Psoas muscle (tissue), 8 donors: ENCODE results near the gene CA10. TPM values are rescaled to one million over a fixed set of nuclear protein-coding genes. Genes with fewer than 3 reads are reported as not detected.

Experiments used
- ATAC-seq, 4 donors: fragments of 200-7000 bp; cut with Tn5 transposase; one replicate each; pipeline ENCODE4 v1.9.1; 2020; ENCODE audit warnings: moderate library complexity in 3 of 4, mild to moderate bottlenecking in 2 of 4
- DNase-seq, 2 donors: peaks; one replicate each; pipeline ENCODE4 v3.0.0-alpha.2; 2020
- H3K27ac ChIP-seq: fragments of 200-600 bp; one replicate; pipeline ENCODE4 v1.8.0; 2022
- H3K27me3 ChIP-seq, 3 donors: fragments of 200-600 bp in 1 of 3; one replicate each; pipeline versions ENCODE4 v1.6.1 to v1.8.0; 2013 to 2022; ENCODE audit warnings: low read length in 2 of 3, mild to moderate bottlenecking in 2 of 3, moderate library complexity in 1 of 3; ENCODE audit not compliant: insufficient read depth in 3 of 3
- H3K36me3 ChIP-seq, 2 donors: fragments of 200-600 bp in 1 of 2; one replicate each; pipeline versions ENCODE4 v1.6.1 to v1.8.0; 2013 to 2022; ENCODE audit warnings: low read depth in 1 of 2, mild to moderate bottlenecking in 1 of 2, moderate library complexity in 1 of 2; ENCODE audit not compliant: insufficient read depth in 1 of 2
- H3K4me1 ChIP-seq: fragments of 200-600 bp; one replicate; pipeline ENCODE4 v1.8.0; 2022
- H3K4me3 ChIP-seq: fragments of 200-600 bp; one replicate; pipeline ENCODE4 v1.8.0; 2022; ENCODE audit warnings: mild to moderate bottlenecking
- H3K9me3 ChIP-seq: fragments of 200-600 bp; one replicate; pipeline ENCODE4 v1.8.0; 2022
- CTCF ChIP-seq: fragments of 200-600 bp; IDR thresholded peaks from one replicate; pipeline ENCODE4 v1.8.0; 2022; ENCODE audit warnings: antibody characterized with exemption
- WGBS, 3 donors: extraction: QIAGEN DNeasy Blood & Tissue Kit; methylation state at CpG; one replicate each; pipeline versions ENCODE4 v1.1.6 to v1.1.7; 2013; 5-methylcytosine and 5-hydroxymethylcytosine counted together
- intact Hi-C, 2 donors: fragments of 100-400 bp; cut with DNase I; formaldehyde crosslinking; loops; one replicate each; pipeline versions ENCODE4 v1.11.0 to v1.14.2; 2022
- polyA plus RNA-seq, 3 donors: library from polyadenylated mRNA; stranded (reverse); fragments of 200-250 nt; gene quantifications; one replicate each; pipeline ENCODE4 v1.2.3, GENCODE V29; 2013
- total RNA-seq, 4 donors: library from RNA; stranded (reverse); fragmentation: NEBNext Ultra II Directional in 2 of 4; extraction: Animal tissue kit (Norgen Biotek cat#: 25700) in 2 of 4; gene quantifications; one replicate each; pipeline versions ENCODE4 v1.2.1 to v1.2.4, GENCODE V29; 2021 to 2023
- donor health status: healthy with polysubstance abuse.
- donor health status: DM: no; HTN: no; CAD: no; lungs with moderate emphysema.
- donor health status: Bipolar disorder and iron deficiency.
- donor health status: healthy.
- donor health status: DM: yes; HTN: yes; CAD: no.
- donor health status: DM: no; HTN: no; CAD: no.
- donor health status: DM: no; HTN: no; CAD: no.
- donor health status: DM: yes; HTN: yes; CAD: no.

The CA10 gene
- total and polyA plus RNA-seq, 7 donors: 0.03 to 0.04 TPM; not detected in 5

- intact Hi-C loops: no loop called here
- Histone ChIP-seq H3K4me1 (no peaks in the 10 kb centered on the region), H3K27me3 (peaks cover 0 to 3% (median 0%) of the 10 kb centered on the region in 3 donors), H3K9me3 (no peaks in the 10 kb centered on the region), H3K4me3 (no peak overlapping the region), H3K27ac (no peak overlapping the region), H3K36me3 (no peaks in the 10 kb centered on the region)
- DNase-seq: no peak
- TF ChIP-seq CTCF: no peak
- no peak for ATAC-seq
- 80 to 83% (median 82%) methylated on average over 7 of the region's 7 CpGs for WGBS, 3 donors
These were observed 33.5 kb downstream of the CA10 start for GRCh38 chr17:52124993-52125392.

- H3K27me3 ChIP-seq: peaks cover 0 to 3% (median 0%) of the 10 kb centered on the region in 3 donors
- TF ChIP-seq CTCF: no peak
- no peak overlapping the region for H3K27ac ChIP-seq
- intact Hi-C loops: no loop called here
- no peaks in the 10 kb centered on the region for H3K4me1 ChIP-seq
- no peak for ATAC-seq
- DNase-seq: no peak
- H3K4me3 ChIP-seq: no peak overlapping the region
- H3K9me3 ChIP-seq: no peaks in the 10 kb centered on the region
- no peaks in the 10 kb centered on the region for H3K36me3 ChIP-seq
These were observed 34.0 kb downstream of the CA10 start for GRCh38 chr17:52124561-52124960.

GRCh38 chr17:52120465-52120864 is 38.0 kb downstream of the CA10 start:
- Histone ChIP-seq H3K9me3 (no peaks in the 10 kb centered on the region), H3K27ac (no peak overlapping the region), H3K27me3 (peaks cover 0 to 3% (median 0%) of the 10 kb centered on the region in 3 donors), H3K4me3 (no peak overlapping the region), H3K36me3 (no peaks in the 10 kb centered on the region), H3K4me1 (no peaks in the 10 kb centered on the region)
- WGBS, 3 donors: 83 to 88% (median 86%) methylated on average over 2 of the region's 2 CpGs
- no peak for TF ChIP-seq CTCF
- no peak for ATAC-seq
- intact Hi-C loops: no loop called here
- DNase-seq: no peak

GRCh38 chr17:52110923-52111581 is 47.5 kb downstream of the CA10 start:
- DNase-seq (no peak), ATAC-seq (no peak)
- WGBS, 3 donors: 17 to 36% (median 33%) methylated on average over 4 of the region's 4 CpGs
- no peak overlapping the region for H3K27ac ChIP-seq
- H3K27me3 ChIP-seq: no peaks in the 10 kb centered on the region
- intact Hi-C loops: no loop called here
- no peaks in the 10 kb centered on the region for H3K4me1 ChIP-seq
- no peaks in the 10 kb centered on the region for H3K36me3 ChIP-seq
- TF ChIP-seq CTCF: no peak
- no peak overlapping the region for H3K4me3 ChIP-seq
- no peaks in the 10 kb centered on the region for H3K9me3 ChIP-seq
